Neuronal stem cell (in vitro differentiated cells): ENCODE results near the gene SYCE3.
"Not testable (repeated sequence)": the region's sequence is repeated elsewhere in the genome, so short reads cannot be mapped to it uniquely, and the experiment has no call there.

Source experiments
- DNase-seq: peaks from one replicate; pipeline ENCODE4 v3.0.0-alpha.2; 2013; ENCODE audit warnings: low spot score
- H2AFZ ChIP-seq: one replicate; pipeline ENCODE4 v1.6.1; 2013; ENCODE audit warnings: mild to moderate bottlenecking, low read length, inconsistent platforms
- H2AK5ac ChIP-seq: 2 replicates; pipeline ENCODE4 v1.6.1; 2013; ENCODE audit warnings: low read depth, mild to moderate bottlenecking, inconsistent platforms, low read length, moderate library complexity, mixed read lengths
- H2BK120ac ChIP-seq: 2 replicates; pipeline ENCODE4 v1.6.1; 2013; ENCODE audit warnings: low read depth, mild to moderate bottlenecking, inconsistent platforms, low read length, moderate library complexity, mixed read lengths
- H2BK12ac ChIP-seq: one replicate; pipeline ENCODE4 v1.6.1; 2013; ENCODE audit warnings: low read length, inconsistent platforms
- H2BK15ac ChIP-seq: 2 replicates; pipeline ENCODE4 v1.6.1; 2013; ENCODE audit warnings: mild to moderate bottlenecking, low read length, inconsistent platforms, mixed read lengths
- H2BK5ac ChIP-seq: one replicate; pipeline ENCODE4 v1.6.1; 2013; ENCODE audit warnings: inconsistent platforms, mild to moderate bottlenecking, low read length, moderate library complexity
- H3K14ac ChIP-seq: one replicate; pipeline ENCODE4 v1.6.1; 2013; ENCODE audit warnings: low read length, inconsistent platforms
- H3K18ac ChIP-seq: 2 replicates; pipeline ENCODE4 v1.6.1; 2013; ENCODE audit warnings: low read length, inconsistent platforms
- H3K23ac ChIP-seq: 2 replicates; pipeline ENCODE4 v1.6.1; 2013; ENCODE audit warnings: low read depth, mild to moderate bottlenecking, mixed read lengths, low read length, inconsistent platforms; ENCODE audit not compliant: poor library complexity
- H3K27ac ChIP-seq: replicated peaks from 3 replicates; pipeline ENCODE4 v1.5.1; 2013; ENCODE audit warnings: low read length, inconsistent platforms
- H3K27me3 ChIP-seq, 3 experiments: 2 replicates each; pipeline ENCODE4 v1.6.1; 2013; ENCODE audit warnings: low read length in 3 of 3, mild to moderate bottlenecking in 2 of 3, inconsistent platforms in 1 of 3, low read depth in 1 of 3, mixed read lengths in 1 of 3, moderate library complexity in 1 of 3; ENCODE audit not compliant: control insufficient read depth in 3 of 3, insufficient read depth in 3 of 3
- H3K36me3 ChIP-seq, 2 donors: replicated peaks in 1 of 2; 2 replicates each; pipeline ENCODE4 v1.6.1; 2013; ENCODE audit warnings: low read length in 2 of 2; ENCODE audit not compliant: control insufficient read depth in 2 of 2, insufficient read depth in 2 of 2
- H3K4ac ChIP-seq: 2 replicates; pipeline ENCODE4 v1.6.1; 2013; ENCODE audit warnings: inconsistent platforms, mild to moderate bottlenecking, low read length, moderate library complexity
- H3K4me1 ChIP-seq, 2 donors: 1 replicate in 1 of 2; 2 replicates in 1 of 2; pipeline ENCODE4 v1.6.1; 2013; ENCODE audit warnings: low read length in 2 of 2, low read depth in 1 of 2; ENCODE audit not compliant: control insufficient read depth in 2 of 2, insufficient read depth in 1 of 2
- H3K4me2 ChIP-seq: one replicate; pipeline ENCODE4 v1.6.1; 2013; ENCODE audit warnings: mild to moderate bottlenecking, low read length, inconsistent platforms; ENCODE audit not compliant: insufficient read depth, poor library complexity, severe bottlenecking
- H3K4me3 ChIP-seq, 2 donors: 2 replicates each; pipeline ENCODE4 v1.5.1; 2013; ENCODE audit warnings: low read length in 2 of 2, mild to moderate bottlenecking in 2 of 2, inconsistent platforms in 1 of 2, moderate library complexity in 1 of 2
- H3K79me1 ChIP-seq: one replicate; pipeline ENCODE4 v1.6.1; 2013; ENCODE audit warnings: low read depth, mild to moderate bottlenecking, inconsistent platforms, low read length, moderate library complexity
- H3K9ac ChIP-seq: one replicate; pipeline ENCODE4 v1.6.1; 2013; ENCODE audit warnings: mild to moderate bottlenecking, low read depth, low read length, inconsistent platforms; ENCODE audit not compliant: poor library complexity
- H3K9me3 ChIP-seq, 2 donors: replicated peaks in 1 of 2; 2 replicates each; pipeline versions ENCODE3 to v1.6.1; 2013; ENCODE audit warnings: low read length in 2 of 2, mild to moderate bottlenecking in 2 of 2, inconsistent platforms in 1 of 2, low read depth in 1 of 2, mixed read lengths in 1 of 2, moderate library complexity in 1 of 2; ENCODE audit not compliant: control insufficient read depth in 2 of 2, insufficient read depth in 1 of 2
- H4K8ac ChIP-seq: one replicate; pipeline ENCODE4 v1.6.1; 2013; ENCODE audit warnings: low read depth, mild to moderate bottlenecking, inconsistent platforms, low read length, moderate library complexity
- H4K91ac ChIP-seq: one replicate; pipeline ENCODE4 v1.6.1; 2013; ENCODE audit warnings: low read length, low read depth, mild to moderate bottlenecking, inconsistent platforms; ENCODE audit not compliant: poor library complexity
- WGBS, 2 donors: extraction: QIAGEN DNeasy Blood & Tissue Kit; methylation state at CpG; one replicate each; pipeline ENCODE4 v1.1.7; 2013; ENCODE audit warnings: missing lambda C conversion rate in 2 of 2, mixed read lengths in 1 of 2; ENCODE audit not compliant: insufficient read length in 2 of 2, insufficient replicate concordance in 1 of 2; ENCODE audit errors: extremely low coverage in 2 of 2; 5-methylcytosine and 5-hydroxymethylcytosine counted together

SYCE3 gene

DNA sequence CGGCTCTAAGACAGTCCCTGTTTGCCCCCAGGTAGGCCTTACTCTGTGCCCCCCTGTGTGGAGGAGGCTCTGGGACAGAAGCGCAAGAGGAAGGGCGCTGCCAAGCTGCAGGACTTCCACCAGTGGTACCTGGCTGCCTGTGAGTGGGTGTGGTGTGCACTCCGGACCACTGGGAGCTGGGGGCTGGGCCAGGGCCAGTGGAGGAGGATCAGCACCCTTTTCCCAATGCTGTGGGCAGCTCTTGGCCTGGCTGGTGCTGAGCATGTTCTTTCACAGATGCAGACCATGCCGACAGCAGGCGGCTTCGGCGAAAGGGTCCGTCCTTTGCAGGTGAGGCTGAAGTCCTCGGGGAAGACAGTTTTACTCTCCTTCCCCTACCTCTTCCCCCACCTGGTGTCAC lies 41.0 kb downstream of the SYCE3 start:
- no peak overlapping the region for H3K9ac ChIP-seq
- H3K4me2 ChIP-seq = no peak overlapping the region
- no peak overlapping the region for H3K4me3 ChIP-seq
- no peak overlapping the region for H2BK12ac ChIP-seq
- no peak overlapping the region for H4K91ac ChIP-seq
- no peak overlapping the region for H2BK5ac ChIP-seq
- peaks cover 17% of the 10 kb centered on the region for H3K79me1 ChIP-seq
- no peak overlapping the region for H2BK15ac ChIP-seq
- H3K27ac ChIP-seq = no peak overlapping the region
- H3K27me3 ChIP-seq = no peaks in the 10 kb centered on the region
- no peak overlapping the region for H3K4ac ChIP-seq
- no peak overlapping the region for H2AK5ac ChIP-seq
- peaks cover 7 to 10% of the 10 kb centered on the region in 2 donors for H3K4me1 ChIP-seq
- WGBS, 2 donors = no CpG with 5 or more reads among the region's 10 CpGs
- no peak overlapping the region for H3K18ac ChIP-seq
- no peak overlapping the region for H3K23ac ChIP-seq
- H2BK120ac ChIP-seq = no peak overlapping the region
- DNase-seq = no peak
- H3K14ac ChIP-seq = no peak overlapping the region
- no peak overlapping the region for H4K8ac ChIP-seq
- H3K9me3 ChIP-seq = no peaks in the 10 kb centered on the region
- peaks cover 61 to 75% of the 10 kb centered on the region in 2 donors for H3K36me3 ChIP-seq
- no peak overlapping the region for H2AFZ ChIP-seq

GRCh38 chr22:50520826-50521453 lies 41.8 kb downstream of the SYCE3 start:
- Histone ChIP-seq H2AFZ (no peak overlapping the region), H2BK120ac (no peak overlapping the region), H3K4me2 (no peak overlapping the region), H3K14ac (peak overlapping the region; percentile 56), H3K27ac (no peak overlapping the region), H4K91ac (no peak overlapping the region), H4K8ac (peak overlapping the region; percentile 3), H2BK5ac (no peak overlapping the region), H3K27me3 (no peaks in the 10 kb centered on the region), H3K9ac (no peak overlapping the region), H2BK15ac (no peak overlapping the region), H3K79me1 (peaks cover 22% of the 10 kb centered on the region), H3K9me3 (no peaks in the 10 kb centered on the region), H3K4me3 (peak overlapping the region in 1 of 2 donors; percentile 34), H3K4me1 (peaks cover 5 to 9% of the 10 kb centered on the region in 2 donors), H3K36me3 (peaks cover 64 to 82% of the 10 kb centered on the region in 2 donors), H2AK5ac (no peak overlapping the region), H3K18ac (no peak overlapping the region), H2BK12ac (no peak overlapping the region), H3K4ac (no peak overlapping the region), H3K23ac (no peak overlapping the region)
- WGBS, 2 donors = no CpG with 5 or more reads among the region's 13 CpGs
- no peak for DNase-seq

- H2BK5ac ChIP-seq, H2BK120ac ChIP-seq, H2BK15ac ChIP-seq, H3K4me2 ChIP-seq, H3K9me3 ChIP-seq, H3K4ac ChIP-seq, H2BK12ac ChIP-seq, H4K91ac ChIP-seq, H3K27me3 ChIP-seq, H3K27ac ChIP-seq, H3K4me3 ChIP-seq, H3K14ac ChIP-seq, H2AFZ ChIP-seq, H3K9ac ChIP-seq, H3K4me1 ChIP-seq, H3K18ac ChIP-seq, H4K8ac ChIP-seq, H3K23ac ChIP-seq, H2AK5ac ChIP-seq, DNase-seq: not testable (repeated sequence)
- no CpG with 5 or more reads among the region's 8 CpGs for WGBS, 2 donors
- Histone ChIP-seq H3K79me1 (peaks cover 22% of the 10 kb centered on the region), H3K36me3 (peaks cover 64 to 86% of the 10 kb centered on the region in 2 donors)
Observed at GRCh38 chr22:50520184-50520583, 42.5 kb downstream of the SYCE3 start.

- peaks cover 24% of the 10 kb centered on the region for H3K79me1 ChIP-seq
- no peak overlapping the region for H2BK5ac ChIP-seq
- H3K18ac ChIP-seq = no peak overlapping the region
- H3K36me3 ChIP-seq = peaks cover 67 to 86% of the 10 kb centered on the region in 2 donors
- no peak for DNase-seq
- no peak overlapping the region for H2AK5ac ChIP-seq
- H3K9me3 ChIP-seq = no peaks in the 10 kb centered on the region
- H2BK12ac ChIP-seq = no peak overlapping the region
- no peak overlapping the region for H3K9ac ChIP-seq
- no peak overlapping the region for H2AFZ ChIP-seq
- no peak overlapping the region for H3K4ac ChIP-seq
- no peak overlapping the region for H3K27ac ChIP-seq
- no peak overlapping the region for H4K91ac ChIP-seq
- no peak overlapping the region for H2BK15ac ChIP-seq
- no peak overlapping the region for H3K4me2 ChIP-seq
- no CpG with 5 or more reads among the region's 8 CpGs for WGBS, 2 donors
- peaks cover 0 to under 1% of the 10 kb centered on the region in 2 donors for H3K4me1 ChIP-seq
- H3K14ac ChIP-seq = no peak overlapping the region
- no peaks in the 10 kb centered on the region for H3K27me3 ChIP-seq
- H3K23ac ChIP-seq = no peak overlapping the region
- no peak overlapping the region for H2BK120ac ChIP-seq
- no peak overlapping the region for H3K4me3 ChIP-seq
- H4K8ac ChIP-seq = no peak overlapping the region
Observed at GRCh38 chr22:50519151-50519550, 43.6 kb downstream of the SYCE3 start.
